Epithelial cell of proximal tubule (primary cell): ENCODE results near the gene TNFSF13. TPM values are rescaled to one million over a fixed set of nuclear protein-coding genes. Genes with fewer than 3 reads are reported as not detected.

Experiments used
- DNase-seq: peaks from one replicate; pipeline ENCODE4 v3.0.0-alpha.2; 2011; ENCODE audit warnings: low read depth
- H3K4me3 ChIP-seq: 2 replicates; pipeline ENCODE4 v1.5.1; 2011; ENCODE audit warnings: low read depth, mild to moderate bottlenecking, low read length
- total RNA-seq: library from RNA; depleted of rRNA; stranded (reverse); fragments of >200 nt; gene quantifications from 2 replicates; pipeline ENCODE4 v1.2.3, GENCODE V29; 2015
- TF ChIP-seq, protein P1 (sequence below): conservative IDR thresholded peaks from 2 replicates; pipeline ENCODE4 v1.5.1; 2012; ENCODE audit warnings: low read depth, mild to moderate bottlenecking, low read length

The TNFSF13 gene
- total RNA-seq, 1 donor from 2014 or later = 5.2 TPM

DNA sequence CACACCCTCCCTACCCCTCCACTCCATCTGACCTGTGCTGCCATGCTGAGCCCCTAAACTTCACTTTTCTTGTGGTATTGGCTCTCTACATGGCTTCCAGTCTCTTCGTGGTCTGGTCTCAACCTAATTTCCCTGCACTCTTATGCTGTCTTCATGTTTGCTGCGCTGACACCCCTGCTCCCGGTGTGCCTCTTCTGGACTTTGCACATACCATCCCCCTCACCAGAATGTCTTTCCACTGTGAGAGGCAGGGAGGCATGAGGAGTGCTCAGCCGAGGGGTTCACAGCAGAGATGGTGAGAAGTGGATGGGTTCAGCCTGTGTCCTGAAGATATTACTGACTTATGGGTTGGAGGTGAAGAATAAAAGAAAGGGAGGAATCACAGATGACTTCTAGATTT is 7.2 kb upstream of the TNFSF13 start:
- H3K4me3 ChIP-seq = no peak overlapping the region
- TF ChIP-seq, protein P1, sequence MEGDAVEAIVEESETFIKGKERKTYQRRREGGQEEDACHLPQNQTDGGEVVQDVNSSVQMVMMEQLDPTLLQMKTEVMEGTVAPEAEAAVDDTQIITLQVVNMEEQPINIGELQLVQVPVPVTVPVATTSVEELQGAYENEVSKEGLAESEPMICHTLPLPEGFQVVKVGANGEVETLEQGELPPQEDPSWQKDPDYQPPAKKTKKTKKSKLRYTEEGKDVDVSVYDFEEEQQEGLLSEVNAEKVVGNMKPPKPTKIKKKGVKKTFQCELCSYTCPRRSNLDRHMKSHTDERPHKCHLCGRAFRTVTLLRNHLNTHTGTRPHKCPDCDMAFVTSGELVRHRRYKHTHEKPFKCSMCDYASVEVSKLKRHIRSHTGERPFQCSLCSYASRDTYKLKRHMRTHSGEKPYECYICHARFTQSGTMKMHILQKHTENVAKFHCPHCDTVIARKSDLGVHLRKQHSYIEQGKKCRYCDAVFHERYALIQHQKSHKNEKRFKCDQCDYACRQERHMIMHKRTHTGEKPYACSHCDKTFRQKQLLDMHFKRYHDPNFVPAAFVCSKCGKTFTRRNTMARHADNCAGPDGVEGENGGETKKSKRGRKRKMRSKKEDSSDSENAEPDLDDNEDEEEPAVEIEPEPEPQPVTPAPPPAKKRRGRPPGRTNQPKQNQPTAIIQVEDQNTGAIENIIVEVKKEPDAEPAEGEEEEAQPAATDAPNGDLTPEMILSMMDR = no peak
- DNase-seq = no peak

GRCh38 chr17:7552621-7553051 is 5.9 kb upstream of the TNFSF13 start:
- H3K4me3 ChIP-seq = no peak overlapping the region
- no peak for DNase-seq
- TF ChIP-seq, protein P1 = no peak

DNA sequence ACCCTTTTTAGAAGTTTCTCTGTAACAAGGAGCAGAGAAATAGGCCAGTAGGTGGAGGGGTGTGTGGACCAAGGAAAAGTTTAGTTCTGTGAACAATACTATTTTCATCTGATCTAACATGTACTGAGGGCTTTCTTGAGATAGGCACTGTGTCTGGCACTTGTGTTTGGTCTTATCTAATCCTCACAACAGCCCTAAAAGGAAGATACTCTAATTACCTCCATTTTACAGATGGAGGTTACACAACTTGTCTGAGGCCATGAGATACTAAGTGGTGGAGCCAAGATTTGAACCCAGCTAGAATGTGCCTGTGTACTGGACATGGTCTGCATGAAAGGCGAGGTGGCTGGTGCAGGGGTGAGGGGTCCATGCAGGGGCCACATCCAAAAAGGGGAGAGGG is 5.2 kb upstream of the TNFSF13 start:
- TF ChIP-seq, protein P1 = no peak
- H3K4me3 ChIP-seq = no peak overlapping the region

GRCh38 chr17:7555320-7555948 is 3.1 kb upstream of the TNFSF13 start:
- H3K4me3 ChIP-seq = no peak overlapping the region
- TF ChIP-seq, protein P1 = peak; percentile 35
- no peak for DNase-seq

More for the DNA sequence above, 5.2 kb upstream of the TNFSF13 start:
- DNase-seq = no peak

GRCh38 chr17:7556627-7557026 is 1.9 kb upstream of the TNFSF13 start:
- DNase-seq = no peak
- TF ChIP-seq, protein P1 = no peak
- no peak overlapping the region for H3K4me3 ChIP-seq

- DNase-seq = no peak
- TF ChIP-seq, protein P1 = no peak
- H3K4me3 ChIP-seq = no peak overlapping the region
These were observed 1.3 kb upstream of the TNFSF13 start for GRCh38 chr17:7557147-7557764.
